Measurements from ENCODE around the gene RPL26. TPM values are rescaled to one million over a fixed set of nuclear protein-coding genes. Genes with fewer than 3 reads are reported as not detected.

Gene RPL26
- polyA plus RNA-seq, 10 donors = 3,217 to 3,967 (median 3,406) TPM

DNA sequence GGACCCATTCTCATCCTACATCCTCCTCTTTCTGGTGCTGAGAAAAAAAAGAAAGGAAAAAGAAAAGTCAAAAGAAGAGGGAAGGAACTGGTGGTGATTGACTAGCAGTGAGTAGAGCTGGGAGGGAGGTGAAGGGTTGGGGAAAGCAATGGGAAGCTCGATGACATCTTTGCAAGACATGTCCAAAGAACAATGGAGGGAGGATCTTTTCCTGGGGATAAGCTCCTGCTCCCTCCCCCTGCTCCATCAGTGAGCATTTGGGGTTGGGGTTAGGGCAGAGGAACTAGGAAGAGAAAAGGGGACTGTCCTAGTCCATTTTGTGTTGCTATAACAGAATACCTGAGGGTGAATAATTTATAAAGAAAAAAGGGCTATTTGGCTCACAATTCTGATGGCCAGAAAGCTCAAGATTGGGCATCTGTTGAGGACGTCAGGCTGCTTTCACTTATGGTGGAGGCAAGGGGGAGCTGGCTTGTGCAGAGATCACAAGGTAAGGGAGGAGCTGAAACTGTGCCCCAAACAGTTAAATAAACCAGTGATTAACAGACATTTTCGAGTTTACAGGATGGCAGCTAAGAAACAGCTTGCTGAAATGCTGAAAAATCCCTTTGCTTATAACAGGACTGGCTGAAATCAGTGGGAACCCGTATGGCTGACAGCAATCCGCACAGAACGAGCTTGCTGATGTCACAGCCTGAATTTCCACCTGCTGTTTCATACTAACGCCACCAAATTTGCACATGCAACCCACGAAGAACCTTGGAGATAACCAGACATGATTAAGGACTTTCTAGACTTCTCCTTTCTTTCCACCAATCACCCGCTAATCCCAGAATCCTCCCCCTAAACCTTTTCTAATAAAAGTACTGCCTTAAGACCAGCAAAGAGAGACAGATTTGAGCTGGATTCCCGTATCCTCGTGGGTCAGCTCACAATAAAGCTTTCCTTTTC is 44.9 kb downstream of the RPL26 start:
- no peak for DNase-seq

DNA sequence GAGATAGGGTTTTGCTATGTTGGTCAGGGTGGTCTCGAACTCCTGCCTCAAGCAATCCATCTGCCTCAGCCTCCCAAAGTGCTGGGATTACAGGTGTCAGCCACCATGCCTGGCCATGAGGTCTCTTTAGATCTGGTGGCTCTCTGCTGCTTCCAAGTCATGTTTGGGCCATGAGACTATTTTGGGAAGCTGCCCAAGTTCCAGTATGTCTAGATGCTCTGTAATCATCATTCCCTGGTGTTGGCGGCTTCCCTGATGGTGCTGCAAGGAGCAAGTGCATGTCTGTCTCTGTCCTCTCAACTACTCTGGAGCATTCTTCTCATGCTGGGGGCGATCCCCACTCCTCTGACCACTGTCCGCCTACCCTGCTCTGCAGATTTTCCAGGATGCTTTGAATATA is 49.7 kb downstream of the RPL26 start:
- DNase-seq = no peak

DNA sequence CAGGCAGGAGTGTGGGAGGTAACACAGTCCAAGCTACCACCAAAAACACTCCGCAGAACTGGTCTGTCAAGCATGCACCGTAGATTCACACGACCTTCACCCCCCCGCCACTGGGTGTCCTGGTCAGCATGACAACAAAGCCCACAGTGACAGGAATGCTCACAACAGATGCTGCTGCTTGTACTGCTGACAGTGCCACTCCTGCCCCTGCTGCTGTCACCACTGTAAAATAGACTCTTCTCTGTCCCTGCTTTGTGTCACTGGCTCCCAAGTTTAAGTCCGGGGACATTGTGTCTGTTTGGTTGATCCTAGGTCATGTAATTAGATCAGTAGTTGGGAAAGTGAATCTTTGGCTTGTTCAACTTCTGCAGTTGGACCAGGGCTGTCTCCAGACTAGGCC is 50.3 kb downstream of the RPL26 start:
- no peak for DNase-seq

DNA sequence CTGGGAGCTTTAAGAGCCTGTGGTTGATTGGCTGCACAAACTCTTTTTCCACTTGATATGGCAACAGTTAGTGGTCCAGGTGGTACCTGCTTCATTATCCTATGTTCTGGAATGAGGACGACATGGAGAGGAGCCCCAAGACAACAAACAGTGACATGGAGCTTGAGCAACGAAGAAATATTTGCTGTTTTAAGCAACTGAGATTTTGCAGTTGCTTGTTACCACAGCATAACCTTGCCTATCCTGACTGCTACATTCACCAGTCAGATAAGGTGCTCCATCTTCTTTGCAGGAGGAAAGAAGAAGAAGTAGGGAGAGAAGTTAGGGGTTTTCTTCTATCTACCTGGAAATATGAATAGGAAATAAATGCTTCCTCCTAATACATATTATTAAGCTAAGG is 50.9 kb downstream of the RPL26 start:
- no peak for DNase-seq

Other genes with a start within 250 kb of the RPL26 start
- 10 to 100 TPM; 31.8 to 90.5 (median 56.4) TPM for gene PER1, start 230.8 kb downstream of the RPL26 start, polyA plus RNA-seq (ENCODE audit: insufficient read length in 10 of 10)
- 10 to 100 TPM; 53.6 to 73.6 (median 59.5) TPM for gene VAMP2, start 220.2 kb downstream of the RPL26 start, polyA plus RNA-seq (ENCODE audit: insufficient read length in 10 of 10)
- 1 to 10 TPM; 4.8 to 7.6 (median 6.3) TPM for gene TMEM107, start 206.8 kb downstream of the RPL26 start, polyA plus RNA-seq (ENCODE audit: insufficient read length in 10 of 10)
- 1 to 10 TPM; 3.1 to 4.7 (median 3.8) TPM for gene BORCS6, start 193.0 kb downstream of the RPL26 start, polyA plus RNA-seq (ENCODE audit: insufficient read length in 10 of 10)
- gene AURKB, start 172.6 kb downstream of the RPL26 start, polyA plus RNA-seq (ENCODE audit: insufficient read length in 10 of 10) = 10 to 100 TPM; 12.5 to 25.0 (median 17.2) TPM
- gene CTC1, start 135.1 kb downstream of the RPL26 start, polyA plus RNA-seq (ENCODE audit: insufficient read length in 10 of 10) = 10 to 100 TPM in 8 of 10 donors, 1 to 10 TPM in 2; 7.4 to 18.0 (median 12.0) TPM
- 10 to 100 TPM; 17.6 to 29.8 (median 23.1) TPM for gene PFAS, start 133.9 kb downstream of the RPL26 start, polyA plus RNA-seq (ENCODE audit: insufficient read length in 10 of 10)
- 10 to 100 TPM; 17.3 to 23.4 (median 20.8) TPM for gene RANGRF, start 94.5 kb downstream of the RPL26 start, polyA plus RNA-seq (ENCODE audit: insufficient read length in 10 of 10)
- 1 to 10 TPM; 1.0 to 4.3 (median 1.8) TPM for gene SLC25A35, start 87.8 kb downstream of the RPL26 start, polyA plus RNA-seq (ENCODE audit: insufficient read length in 10 of 10)
- gene ARHGEF15, start 73.0 kb downstream of the RPL26 start, polyA plus RNA-seq (ENCODE audit: insufficient read length in 10 of 10) = 10 to 100 TPM in 9 of 10 donors, 1 to 10 TPM in 1; 9.7 to 21.9 (median 12.1) TPM
- gene ODF4, start 43.4 kb downstream of the RPL26 start, polyA plus RNA-seq (ENCODE audit: insufficient read length in 10 of 10) = under 1 TPM in 1 of 10 donors, not detected in 9; 0.29 TPM
- under 1 TPM in 5 of 10 donors, not detected in 5; 0.07 to 0.12 (median 0.08) TPM for gene RNF222, start 14.6 kb upstream of the RPL26 start, polyA plus RNA-seq (ENCODE audit: insufficient read length in 10 of 10)
- gene NDEL1, start 52.7 kb upstream of the RPL26 start, polyA plus RNA-seq (ENCODE audit: insufficient read length in 10 of 10) = 10 to 100 TPM; 41.1 to 65.0 (median 52.6) TPM
- 100 to 1,000 TPM in 1 of 10 donors, 10 to 100 TPM in 9; 60.3 to 112 (median 71.4) TPM for gene MYH10, start 247.5 kb upstream of the RPL26 start, polyA plus RNA-seq (ENCODE audit: insufficient read length in 10 of 10)

Measured in muscle of back (tissue), 11 donors.